Medulla oblongata (tissue), 1 donor: Measurements from ENCODE around the gene USP12.
"Not testable (repeated sequence)": the region's sequence is repeated elsewhere in the genome, so short reads cannot be mapped to it uniquely, and the experiment has no call there.

Experiments
- DNase-seq: peaks from one replicate; pipeline ENCODE4 v3.0.0-alpha.2; 2015; ENCODE audit errors: extremely low spot score

The USP12 gene, protein sequence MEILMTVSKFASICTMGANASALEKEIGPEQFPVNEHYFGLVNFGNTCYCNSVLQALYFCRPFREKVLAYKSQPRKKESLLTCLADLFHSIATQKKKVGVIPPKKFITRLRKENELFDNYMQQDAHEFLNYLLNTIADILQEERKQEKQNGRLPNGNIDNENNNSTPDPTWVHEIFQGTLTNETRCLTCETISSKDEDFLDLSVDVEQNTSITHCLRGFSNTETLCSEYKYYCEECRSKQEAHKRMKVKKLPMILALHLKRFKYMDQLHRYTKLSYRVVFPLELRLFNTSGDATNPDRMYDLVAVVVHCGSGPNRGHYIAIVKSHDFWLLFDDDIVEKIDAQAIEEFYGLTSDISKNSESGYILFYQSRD

GRCh38 chr13:27171244-27171826 is at the start of gene USP12:
TSS of gene USP12 (minus strand) at chr13:27171811. CDS start at chr13:27171639, 172 bp downstream.
- peak; percentile 18 for DNase-seq

- DNase-seq, result no peak
Measured at GRCh38 chr13:27219611-27220010, 48.0 kb upstream of the USP12 start.

GRCh38 chr13:27218861-27219260 is 47.2 kb upstream of the USP12 start:
- not testable (repeated sequence) for DNase-seq

GRCh38 chr13:27217791-27218190 is 46.2 kb upstream of the USP12 start:
- not testable (repeated sequence) for DNase-seq

GRCh38 chr13:27213386-27213785 is 41.8 kb upstream of the USP12 start:
- not testable (repeated sequence) for DNase-seq

GRCh38 chr13:27211771-27212364 is 40.3 kb upstream of the USP12 start:
- no peak for DNase-seq

GRCh38 chr13:27211271-27211670 is 39.7 kb upstream of the USP12 start:
- DNase-seq, result no peak

GRCh38 chr13:27208514-27208913 is 36.9 kb upstream of the USP12 start:
- no peak for DNase-seq

GRCh38 chr13:27203854-27204253 is 32.2 kb upstream of the USP12 start:
- DNase-seq, result no peak

DNA sequence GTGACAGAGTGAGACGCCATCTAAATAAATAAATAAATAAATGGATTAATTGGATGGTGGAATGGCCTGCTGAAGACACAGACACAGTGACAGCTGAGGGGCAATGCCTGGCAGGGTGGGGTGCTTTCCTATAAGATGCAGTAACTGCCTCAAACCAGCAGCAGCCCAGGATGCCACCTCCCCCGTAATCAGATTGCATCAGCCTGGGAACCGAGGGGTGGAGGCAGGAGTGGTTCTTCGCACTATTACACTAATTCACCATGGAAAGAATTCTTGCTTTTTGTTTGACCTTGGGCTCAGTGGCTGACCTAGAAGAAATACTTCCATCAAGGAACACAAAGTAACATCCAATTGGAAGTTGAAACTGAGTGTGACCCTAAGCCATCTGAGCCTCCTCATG is 31.6 kb upstream of the USP12 start:
- DNase-seq, result no peak

DNA sequence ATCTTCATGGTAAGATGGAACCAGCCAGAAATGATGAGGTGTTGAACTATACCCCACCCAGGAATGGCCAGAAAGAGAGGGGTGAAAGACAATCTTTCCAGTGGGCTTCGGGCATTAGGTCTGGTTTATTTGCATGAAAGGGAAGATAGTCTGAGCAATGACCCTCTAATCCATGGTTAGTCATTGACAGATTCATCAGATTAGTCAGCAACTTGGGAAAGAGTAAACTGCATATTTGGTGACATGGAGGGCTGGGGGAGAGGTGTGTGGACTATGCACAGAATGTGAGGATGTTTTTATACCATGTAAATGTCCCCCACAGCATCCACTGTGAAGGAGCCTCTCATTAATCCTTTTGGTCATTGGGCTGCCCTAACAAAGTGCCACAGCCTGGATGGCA is 30.1 kb upstream of the USP12 start:
- DNase-seq, result no peak

- no peak for DNase-seq
Measured at GRCh38 chr13:27200413-27201070, 28.9 kb upstream of the USP12 start.

DNA sequence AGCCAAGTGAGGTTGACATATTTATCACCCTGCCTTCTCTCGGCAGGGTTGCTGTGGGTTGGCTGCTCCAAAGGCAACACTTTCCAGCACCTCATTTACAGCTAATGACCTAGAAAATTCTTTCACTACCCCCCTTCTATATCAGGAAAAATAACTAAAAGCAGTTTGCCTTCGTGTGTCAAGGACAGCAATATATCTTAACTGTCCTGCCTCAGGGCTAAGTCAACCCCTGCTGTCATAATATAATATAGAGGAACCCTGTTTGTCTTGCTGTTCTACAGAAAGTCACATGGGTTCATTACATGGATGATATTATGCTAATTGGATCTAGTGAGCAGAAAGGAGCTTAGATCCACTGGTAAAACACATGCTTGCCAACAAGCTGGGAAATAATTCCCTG is 28.1 kb upstream of the USP12 start:
- DNase-seq, result no peak

GRCh38 chr13:27199211-27199610 is 27.6 kb upstream of the USP12 start:
- DNase-seq, result no peak

- DNase-seq, result no peak
Measured at GRCh38 chr13:27194895-27195764, 23.5 kb upstream of the USP12 start.

- DNase-seq, result no peak
Measured at GRCh38 chr13:27194209-27194608, 22.6 kb upstream of the USP12 start.

DNA sequence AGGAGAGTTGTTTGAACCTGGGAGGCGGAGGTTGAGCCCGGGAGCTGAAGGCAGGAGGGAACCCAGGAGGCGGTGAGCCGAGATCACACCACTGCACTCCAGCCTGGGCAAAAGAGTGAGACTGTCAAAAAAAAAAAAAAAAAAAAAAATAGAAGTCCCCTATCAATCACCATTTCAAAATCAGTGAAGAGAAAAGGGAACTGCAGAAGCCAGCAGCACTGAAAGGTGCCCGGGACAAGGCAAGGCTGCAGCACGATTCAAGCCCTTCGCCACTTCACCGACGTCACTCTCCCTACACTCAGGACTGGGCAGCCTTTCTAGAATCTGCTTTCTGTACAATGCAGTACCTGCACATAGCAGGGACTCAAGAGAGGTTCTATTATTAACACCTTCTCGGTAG is 21.9 kb upstream of the USP12 start:
- DNase-seq, result no peak

DNA sequence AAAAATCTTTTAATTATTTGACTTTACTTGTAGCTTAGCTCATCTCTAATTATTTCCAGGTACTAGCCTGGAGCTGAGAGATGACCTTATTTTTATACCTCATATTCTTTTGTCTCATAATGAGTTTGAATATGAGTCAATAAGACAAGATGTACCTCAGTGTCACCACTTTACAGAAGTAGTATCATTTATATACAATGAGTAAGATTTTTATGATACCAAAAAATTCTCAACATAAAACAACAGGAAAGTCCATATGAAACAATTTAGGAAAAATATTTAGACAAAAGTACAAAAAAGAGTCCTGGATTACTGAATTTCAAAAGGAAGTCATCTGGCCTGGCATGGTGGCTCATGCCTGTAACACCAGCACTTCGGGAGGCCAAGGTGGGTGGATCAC is 21.4 kb upstream of the USP12 start:
- DNase-seq, result no peak

- DNase-seq, result not testable (repeated sequence)
Measured at GRCh38 chr13:27192367-27192766, 20.8 kb upstream of the USP12 start.

DNA sequence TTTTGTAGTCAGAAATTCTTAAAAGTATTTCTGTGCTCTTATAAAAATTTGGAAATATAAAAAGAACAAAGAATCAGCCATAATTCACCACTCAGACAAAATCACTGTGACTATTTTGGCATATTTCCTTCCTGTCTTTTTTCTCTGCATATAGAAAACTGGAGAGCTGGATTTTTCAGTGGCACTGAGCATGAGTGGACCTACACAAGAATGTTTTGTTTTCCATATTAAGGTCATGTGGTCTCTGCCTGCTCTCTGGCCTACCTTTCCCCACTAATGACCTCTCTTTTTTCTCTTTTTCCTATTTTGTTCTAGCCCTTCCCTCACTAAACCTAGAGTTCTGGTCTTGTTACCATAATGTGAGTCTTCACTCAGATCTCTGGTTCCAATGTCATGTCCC is 17.6 kb upstream of the USP12 start:
- no peak for DNase-seq

- DNase-seq, result no peak
Measured at GRCh38 chr13:27188239-27188638, 16.6 kb upstream of the USP12 start.

GRCh38 chr13:27186295-27186694 is 14.7 kb upstream of the USP12 start:
- DNase-seq, result no peak
